ENCODE measurements around the gene TP53AIP1.

- TF ChIP-seq CTCF (IDR thresholded peaks at IDR 0.05) (no peak), POLR2A (IDR thresholded peaks at IDR 0.05) (no peak)
These were observed 22.0 kb downstream of the TP53AIP1 start for GRCh38 chr11:128920666-128921065.
